HepG2 (cell line): ENCODE results near the gene SOCS1. TPM values are rescaled to one million over a fixed set of nuclear protein-coding genes. Genes with fewer than 3 reads are reported as not detected.
A peak's percentile ranks its signal among the peaks of the same experiment; 100 is the strongest.

Experiments
- CTCF ChIP-seq: sonication (generic); formaldehyde crosslinking; IDR thresholded peaks from 2 replicates; pipeline ENCODE4 v1.5.0; 2020; ENCODE audit warnings: mild to moderate bottlenecking, missing genetic modification reagents, moderate library complexity
- ERF ChIP-seq: IDR thresholded peaks from 2 replicates; pipeline ENCODE4 v1.6.1; 2018; ENCODE audit warnings: missing biosample characterization, missing genetic modification reagents
- FLYWCH1 ChIP-seq: sonication (generic); formaldehyde crosslinking; IDR thresholded peaks from 2 replicates; pipeline ENCODE4 v1.8.1; 2023; ENCODE audit warnings: mild to moderate bottlenecking, missing genetic modification reagents
- HNF1B ChIP-seq: sonication (generic); formaldehyde crosslinking; IDR thresholded peaks from 2 replicates; pipeline ENCODE4 v1.5.1; 2020; ENCODE audit warnings: mild to moderate bottlenecking, moderate library complexity, missing genetic modification reagents
- KAT8 ChIP-seq: IDR thresholded peaks from 2 replicates; pipeline ENCODE4 v1.6.1; 2016; ENCODE audit warnings: missing genetic modification reagents, missing compliant biosample characterization
- KLF13 ChIP-seq: sonication (generic); formaldehyde crosslinking; IDR thresholded peaks from 2 replicates; pipeline ENCODE4 v1.4.0; 2020; ENCODE audit warnings: mild to moderate bottlenecking, missing genetic modification reagents
- LRRFIP1 ChIP-seq: sonication (generic); formaldehyde crosslinking; conservative IDR thresholded peaks from 2 replicates; pipeline ENCODE4 v1.4.0; 2020; ENCODE audit warnings: missing genetic modification reagents
- PBX3 ChIP-seq: sonication (generic); formaldehyde crosslinking; IDR thresholded peaks from 2 replicates; pipeline ENCODE4 v1.8.1; 2023; ENCODE audit warnings: missing genetic modification reagents, inconsistent platforms, borderline replicate concordance
- SNAPC5 ChIP-seq: sonication (generic); formaldehyde crosslinking; IDR thresholded peaks from 2 replicates; pipeline ENCODE4 v1.8.1; 2023; ENCODE audit warnings: mild to moderate bottlenecking, missing genetic modification reagents, borderline replicate concordance
- STAT6 ChIP-seq: sonication (generic); formaldehyde crosslinking; IDR thresholded peaks from 2 replicates; pipeline ENCODE4 v1.4.0; 2020; ENCODE audit warnings: missing genetic modification reagents, mild to moderate bottlenecking, borderline replicate concordance
- TAF1 ChIP-seq: sonication (generic); formaldehyde crosslinking; IDR thresholded peaks from 2 replicates; pipeline ENCODE4 v1.4.0; 2020; ENCODE audit warnings: missing genetic modification reagents
- TBL1XR1 ChIP-seq: fragments of 150-350 bp; IDR thresholded peaks from 2 replicates; pipeline ENCODE4 v1.6.1; 2014; ENCODE audit warnings: borderline replicate concordance, low read length; ENCODE audit not compliant: partially characterized antibody
- TBX3 ChIP-seq: fragments of 450-650 bp; IDR thresholded peaks from 2 replicates; pipeline ENCODE4 v1.6.1; 2017; ENCODE audit warnings: antibody characterized with exemption, mild to moderate bottlenecking, inconsistent platforms, borderline replicate concordance
- ZNF562 ChIP-seq: sonication (generic); formaldehyde crosslinking; IDR thresholded peaks from 2 replicates; pipeline ENCODE4 v1.8.0; 2022; ENCODE audit warnings: missing genetic modification reagents, borderline replicate concordance
- ZNF768 ChIP-seq: sonication (generic); formaldehyde crosslinking; IDR thresholded peaks from 2 replicates; pipeline ENCODE4 v1.4.0; 2020; ENCODE audit warnings: missing genetic modification reagents
- polyA plus RNA-seq, 8 experiments: library from polyadenylated mRNA; depleted of rRNA in 3 of 8; stranded (reverse) in 7 of 8; unstranded in 1 of 8; fragments of >200 nt; fragmentation: Illumina TruSeq in 4 of 8; extraction: Trizol in 4 of 8; gene quantifications; 2 replicates each; pipeline versions ENCODE4 v1.2.1 to v1.2.3, GENCODE V29; 2011 to 2016; ENCODE audit warnings: low read depth in 4 of 8, missing spikeins in 1 of 8, mixed read lengths in 1 of 8; ENCODE audit not compliant: insufficient read depth in 1 of 8
- total RNA-seq, 5 experiments: library from RNA; depleted of rRNA; stranded (reverse); fragments of >200 nt; fragmentation: Illumina TruSeq; extraction: Trizol; gene quantifications; 2 replicates each; pipeline ENCODE4 v1.2.3, GENCODE V29; 2016; ENCODE audit warnings: low read depth in 1 of 5

The SOCS1 gene
- total and polyA plus RNA-seq, 2 of the 13 experiments (the other 11 are each of a cell fraction or from before 2014, with no cell fraction given), result 5.3 to 6.3 TPM

- TF ChIP-seq STAT6 (CRISPR knock-in tag) (no peak), PBX3 (CRISPR knock-in tag) (peak; percentile 62), ERF (peak; percentile 42; the same call in 1 of the 2 replicates), CTCF (CRISPR knock-in tag) (peak; percentile 81), TBL1XR1 (peak; percentile 53), KAT8 (CRISPR knock-in tag) (peak; percentile 57), FLYWCH1 (CRISPR knock-in tag) (peak; percentile 81; the same call in 1 of the 2 replicates), TAF1 (peak; percentile 91), KLF13 (CRISPR knock-in tag) (no peak), SNAPC5 (CRISPR knock-in tag) (peak; percentile 90; the same call in 1 of the 2 replicates), ZNF768 (peak; percentile 77), TBX3 (0 out of 2 replicates have a peak, but pooled peaks have one; percentile 22), LRRFIP1 (CRISPR knock-in tag) (no peak), HNF1B (CRISPR knock-in tag) (peak; percentile 79; the same call in 1 of the 2 replicates), ZNF562 (CRISPR knock-in tag) (no peak)
Observed at GRCh38 chr16:11255737-11256660, at the start of gene SOCS1 (continued).
